GM19025 (cell line): ENCODE data around the gene CAMK2G.
"Not testable (repeated sequence)": the region's sequence is repeated elsewhere in the genome, so short reads cannot be mapped to it uniquely, and the experiment has no call there.

Experiments
- ATAC-seq: cut with Tn5 transposase; IDR thresholded peaks from one replicate; pipeline ENCODE4 v1.9.1; 2021; ENCODE audit warnings: mild to moderate bottlenecking, low read depth, moderate library complexity; ENCODE audit not compliant: unreplicated experiment

CAMK2G gene

DNA sequence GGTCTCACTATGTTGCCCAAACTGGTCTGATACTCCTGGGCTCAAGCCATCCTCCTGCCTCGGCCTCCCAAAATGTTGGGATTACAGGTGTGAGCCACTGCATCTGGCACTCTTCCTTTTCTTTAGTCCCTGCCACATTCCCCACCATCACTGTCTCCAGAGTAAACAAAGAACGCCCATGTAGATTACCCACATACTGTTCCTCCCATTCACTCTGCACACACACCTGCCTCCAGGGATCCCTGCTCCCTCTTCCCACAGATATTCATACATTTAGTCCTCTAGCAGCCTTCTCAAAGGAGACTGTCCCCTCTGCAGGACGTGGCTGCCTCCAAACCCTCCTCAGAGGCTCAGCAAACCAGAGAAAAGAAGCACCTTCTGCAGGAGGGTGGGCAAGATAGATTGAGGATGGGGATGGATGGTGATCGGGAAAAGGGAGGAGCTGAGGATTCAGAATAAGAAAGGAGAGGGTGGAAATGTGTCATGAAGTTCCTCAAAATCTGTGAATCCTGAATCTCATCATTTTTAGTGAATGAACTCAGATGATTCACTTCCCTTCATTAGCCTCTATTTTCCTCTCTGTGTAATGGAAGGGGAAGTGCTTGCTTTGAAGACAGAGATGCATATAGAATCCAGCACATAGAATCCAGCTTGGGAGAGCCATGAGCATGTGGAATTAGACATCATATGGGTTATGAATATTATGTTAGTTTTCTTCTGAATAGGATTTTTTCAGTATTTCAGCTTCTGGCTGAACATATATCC, 31.1 kb upstream of the CAMK2G start:
- no peak for ATAC-seq

DNA sequence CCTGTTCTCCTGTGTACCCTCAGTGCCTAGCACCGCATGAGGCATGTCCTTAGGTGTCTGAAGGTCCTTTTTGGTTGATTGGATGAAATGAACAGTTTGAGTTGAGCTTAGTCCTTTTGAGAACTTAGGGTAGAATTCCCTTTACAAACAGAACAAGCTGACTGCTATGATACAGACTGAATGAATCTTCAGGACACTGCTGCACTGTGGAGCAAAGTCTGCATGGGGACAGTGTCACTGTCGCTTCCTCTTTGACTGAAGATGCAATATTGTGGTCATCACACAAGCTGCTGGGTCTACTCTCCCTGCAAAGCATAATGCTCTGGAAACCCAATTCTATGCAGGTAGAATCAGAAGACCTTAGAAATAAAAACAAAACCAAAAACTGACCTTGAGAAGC, 28.0 kb upstream of the CAMK2G start:
- ATAC-seq = no peak

DNA sequence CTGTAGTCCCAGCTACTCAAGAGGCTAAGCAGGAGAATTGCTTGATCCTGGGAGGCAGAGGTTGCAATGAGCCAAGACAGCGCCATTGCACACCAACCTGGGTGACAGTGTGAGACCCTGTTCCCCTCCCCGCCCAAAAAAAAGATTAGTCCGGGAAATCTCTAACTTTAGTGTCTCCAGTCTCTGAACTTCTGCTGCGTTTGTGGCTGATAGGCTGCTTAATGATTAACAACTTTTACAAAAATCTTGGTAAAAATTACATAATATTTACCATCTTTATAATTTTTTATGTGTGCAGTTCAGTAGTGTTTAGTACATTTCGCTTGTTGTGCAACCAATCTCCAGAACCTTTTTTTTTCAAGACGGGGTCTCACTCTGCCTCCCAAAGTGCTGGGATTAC, 26.9 kb upstream of the CAMK2G start:
- no peak for ATAC-seq

DNA sequence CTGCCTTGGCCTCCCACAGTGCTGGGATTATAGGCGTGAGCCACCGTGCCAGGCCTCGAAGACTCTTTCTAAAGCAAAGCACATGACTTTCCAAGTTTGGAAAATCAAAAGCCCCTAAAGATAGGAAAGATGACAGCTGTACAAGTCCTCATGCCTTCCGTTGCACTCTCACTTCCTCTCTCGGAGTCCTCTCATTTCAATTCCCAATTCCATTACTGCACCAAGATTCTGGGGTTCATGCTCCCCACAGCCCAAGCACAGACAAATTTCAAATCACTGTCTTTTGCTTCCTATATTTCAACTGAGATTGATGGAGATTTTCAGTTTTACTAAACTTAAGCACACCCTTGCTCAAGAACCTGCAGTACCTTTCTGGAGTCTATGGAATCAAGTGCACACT, 25.7 kb upstream of the CAMK2G start:
- no peak for ATAC-seq

DNA sequence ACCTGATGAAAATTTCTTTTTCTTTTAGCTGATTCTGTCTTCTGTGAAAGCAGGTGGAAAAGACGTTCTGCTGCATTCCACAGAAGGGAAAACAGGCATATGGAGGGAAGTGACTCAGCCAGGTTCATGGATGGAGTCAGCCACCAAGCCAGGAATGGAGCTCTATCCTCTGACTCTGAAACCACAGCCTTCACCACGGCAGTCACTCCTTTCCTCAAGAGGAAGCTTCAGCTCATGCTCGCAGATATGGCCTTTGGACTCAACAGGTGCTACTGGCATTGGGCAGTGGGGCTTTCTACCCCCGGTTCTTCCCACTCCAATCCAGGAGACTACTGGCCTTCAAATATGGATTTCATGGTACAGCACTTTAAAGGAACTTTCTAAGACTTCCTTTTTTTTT, 25.1 kb upstream of the CAMK2G start:
- ATAC-seq = no peak

DNA sequence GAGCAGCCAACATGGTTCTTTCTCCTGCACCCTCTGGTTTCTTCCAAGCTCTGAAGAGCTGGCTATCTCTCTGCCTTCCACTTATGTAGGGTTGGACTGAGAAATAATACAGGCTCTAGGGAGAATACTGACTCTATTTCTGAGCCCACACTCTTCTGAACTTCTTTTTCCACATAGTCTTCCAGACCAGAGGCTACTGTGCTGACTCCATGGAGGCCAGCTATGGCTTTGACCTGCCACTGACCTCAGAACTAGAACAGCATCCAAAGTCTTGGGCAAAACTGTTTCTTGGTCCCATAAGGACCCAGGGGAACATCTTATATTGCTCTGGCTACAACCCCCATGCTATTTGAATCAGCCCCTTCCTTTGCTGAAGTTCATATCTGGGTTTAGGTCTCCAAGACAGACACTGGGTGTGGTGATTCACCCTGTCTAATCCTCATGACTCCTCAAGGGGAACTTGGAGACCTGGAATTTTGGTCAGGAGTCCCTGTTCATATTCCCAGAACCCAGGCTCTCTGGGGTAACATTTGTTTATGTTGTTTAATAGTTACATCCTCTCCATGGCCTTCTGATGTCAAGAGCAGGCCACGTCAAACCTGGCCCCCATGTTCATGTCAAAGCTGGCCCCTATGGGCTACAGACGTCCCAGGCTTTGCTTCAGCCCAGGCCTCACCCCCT, 24.5 kb upstream of the CAMK2G start:
- no peak for ATAC-seq

DNA sequence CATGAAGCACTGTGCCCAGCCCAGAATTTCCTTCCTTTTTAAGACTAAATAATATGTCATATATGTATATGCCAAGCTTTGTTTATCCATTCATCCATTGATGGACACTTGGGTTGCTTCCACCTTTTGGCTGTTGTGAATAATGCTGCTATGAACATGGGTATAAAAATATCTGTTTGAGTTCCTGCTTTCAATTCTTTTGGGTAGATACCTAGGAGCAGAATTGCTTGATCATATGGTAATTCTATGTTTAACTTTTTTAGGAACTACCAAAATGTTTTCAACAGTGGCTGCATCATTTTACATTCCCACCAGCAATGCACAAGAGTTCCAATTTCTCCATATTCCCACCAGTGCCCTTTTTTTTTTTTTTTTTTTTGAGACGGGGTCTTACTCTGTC, 23.3 kb upstream of the CAMK2G start:
- no peak for ATAC-seq

DNA sequence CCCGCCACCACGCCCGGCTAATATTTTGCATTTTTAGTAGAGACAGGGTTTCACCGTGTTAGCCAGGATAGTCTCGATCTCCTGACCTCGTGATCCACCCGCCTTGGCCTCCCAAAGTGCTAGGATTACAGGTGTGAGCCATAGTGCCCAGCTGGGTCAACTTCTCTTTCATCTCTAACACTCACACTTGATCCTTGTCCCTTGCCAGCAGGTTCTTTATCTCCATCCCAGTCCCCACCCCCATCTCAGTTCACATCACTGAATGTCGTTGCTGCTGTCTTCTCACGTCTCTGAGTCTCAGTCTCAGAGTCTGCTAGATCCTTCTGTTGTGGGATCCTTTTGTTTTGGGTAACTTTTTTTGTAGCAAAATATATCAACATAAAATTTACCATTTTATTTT, 21.0 kb upstream of the CAMK2G start:
- ATAC-seq = not testable (repeated sequence)

DNA sequence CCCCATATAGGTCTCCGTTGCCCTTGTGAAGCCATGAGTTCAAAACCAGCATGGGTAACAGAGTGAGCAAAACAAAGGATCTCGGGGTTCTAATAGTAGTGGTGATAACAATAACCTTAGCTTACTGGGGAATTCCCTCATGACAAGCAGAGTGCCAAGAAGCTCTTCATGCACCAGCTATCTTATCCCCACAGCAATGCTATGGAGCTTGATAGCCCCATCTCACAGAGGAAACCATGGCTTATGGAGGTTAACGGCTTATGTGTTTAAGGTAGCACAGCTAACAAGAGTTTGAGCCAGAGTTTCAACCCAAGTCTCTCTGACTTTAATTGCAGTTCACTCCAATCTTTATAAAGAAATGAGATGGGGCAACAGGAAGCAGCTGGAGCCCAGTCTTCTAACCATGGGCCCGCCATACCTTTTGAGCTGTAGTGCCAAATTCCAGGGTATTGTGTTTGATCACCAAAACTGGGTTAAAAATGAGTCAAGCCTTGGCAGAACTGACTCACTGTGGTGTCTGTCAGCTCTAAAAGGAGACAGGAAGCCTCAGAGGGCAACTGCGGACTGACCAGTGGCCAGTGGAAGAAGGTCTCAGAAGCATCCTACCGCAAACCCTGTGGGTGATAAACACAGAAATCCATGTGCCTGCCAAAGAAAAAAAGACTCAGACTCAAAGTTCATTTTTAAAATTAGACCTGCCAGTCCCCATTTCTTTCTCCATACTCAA, 20.1 kb upstream of the CAMK2G start:
- ATAC-seq = no peak

DNA sequence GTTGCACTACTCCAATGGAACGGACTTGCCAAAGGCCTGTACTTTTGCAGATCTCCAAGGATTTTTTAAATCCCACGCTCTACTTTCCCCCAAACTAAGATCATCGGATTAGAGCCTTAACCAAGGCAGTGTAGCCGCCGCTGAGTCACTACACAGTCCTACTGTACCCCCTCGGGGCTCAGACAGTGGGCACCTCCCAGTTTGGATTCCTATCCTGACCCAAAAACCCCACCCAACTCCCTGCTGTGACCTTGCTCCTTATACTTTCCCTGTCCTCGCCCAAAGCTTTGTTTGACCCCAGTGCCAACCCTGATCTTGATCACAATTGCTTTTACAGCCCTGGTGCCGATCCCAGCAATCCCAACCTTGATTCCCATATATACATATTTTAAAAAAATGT, 19.1 kb upstream of the CAMK2G start:
- no peak for ATAC-seq

DNA sequence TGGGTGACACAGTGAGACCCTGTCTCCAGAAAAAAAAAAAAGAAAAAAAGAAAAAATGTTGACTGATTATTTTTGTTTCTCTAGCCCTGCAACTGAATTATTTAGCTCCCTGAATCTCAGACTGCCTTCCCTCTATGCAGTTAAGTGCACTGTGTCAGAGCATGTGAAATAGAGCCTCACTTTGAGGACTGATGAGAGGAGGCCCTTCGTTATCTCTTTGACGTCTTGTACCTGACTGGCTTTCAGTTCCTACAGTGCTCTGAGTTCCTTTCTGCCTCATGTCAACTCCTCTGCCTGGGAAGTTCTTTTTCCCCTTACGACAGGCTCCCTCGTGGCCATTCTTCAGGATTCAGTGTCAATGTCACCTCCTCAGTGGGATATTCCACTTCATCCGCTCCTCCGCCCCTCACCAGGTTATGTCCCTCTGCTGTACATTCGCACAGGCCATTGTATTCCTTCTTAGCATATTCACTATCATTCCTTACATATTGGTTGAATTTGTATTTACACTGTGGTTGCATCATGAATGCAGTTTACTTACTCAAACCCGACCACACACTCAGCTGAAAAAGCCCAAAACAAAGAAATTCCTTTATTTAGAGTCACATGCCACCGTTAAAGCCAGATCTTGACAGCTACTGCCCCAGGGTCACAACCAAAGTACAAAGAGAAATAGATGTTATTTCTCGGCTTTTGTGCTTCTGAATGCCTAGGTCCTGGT, 18.1 kb upstream of the CAMK2G start:
- no peak for ATAC-seq

DNA sequence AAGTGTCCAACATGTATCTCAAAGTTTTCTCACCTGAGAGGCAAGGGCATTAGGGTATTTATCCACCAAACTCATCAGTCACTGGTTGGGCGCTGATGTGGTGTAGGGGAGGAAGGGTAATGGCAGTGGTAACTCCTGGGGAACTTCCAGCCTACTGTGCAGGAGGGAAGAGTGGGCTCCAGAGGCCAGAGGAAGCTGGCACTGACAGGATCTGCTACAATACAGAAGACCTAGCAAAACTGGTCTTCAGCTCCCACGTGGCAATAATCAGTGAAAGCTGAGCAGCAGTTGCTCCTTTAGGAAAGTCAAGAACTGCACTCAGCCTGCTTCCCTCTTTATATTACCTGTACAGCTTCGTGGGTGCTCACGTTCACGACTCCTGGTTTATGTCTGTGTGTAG, 17.2 kb upstream of the CAMK2G start:
- ATAC-seq = no peak

DNA sequence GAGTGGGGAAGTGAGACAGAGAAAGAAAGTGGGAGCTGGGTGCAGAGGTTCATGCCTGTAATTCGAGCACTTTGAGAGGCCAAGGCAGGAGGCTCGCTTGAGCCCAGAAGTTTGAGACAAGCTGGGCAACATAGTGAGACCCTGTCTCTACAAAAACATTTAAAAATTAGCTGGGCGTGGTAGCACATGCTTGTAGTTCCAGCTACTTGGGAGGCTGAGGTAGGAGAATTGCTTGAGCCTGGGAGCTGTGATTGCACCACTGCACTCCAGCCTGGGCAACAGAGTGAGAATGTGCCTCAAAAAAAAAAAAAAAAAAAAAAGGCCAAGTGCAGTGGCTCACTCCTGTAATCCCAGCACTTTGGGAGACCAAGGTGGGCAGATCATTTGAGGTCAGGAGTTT, 16.5 kb upstream of the CAMK2G start:
- not testable (repeated sequence) for ATAC-seq

DNA sequence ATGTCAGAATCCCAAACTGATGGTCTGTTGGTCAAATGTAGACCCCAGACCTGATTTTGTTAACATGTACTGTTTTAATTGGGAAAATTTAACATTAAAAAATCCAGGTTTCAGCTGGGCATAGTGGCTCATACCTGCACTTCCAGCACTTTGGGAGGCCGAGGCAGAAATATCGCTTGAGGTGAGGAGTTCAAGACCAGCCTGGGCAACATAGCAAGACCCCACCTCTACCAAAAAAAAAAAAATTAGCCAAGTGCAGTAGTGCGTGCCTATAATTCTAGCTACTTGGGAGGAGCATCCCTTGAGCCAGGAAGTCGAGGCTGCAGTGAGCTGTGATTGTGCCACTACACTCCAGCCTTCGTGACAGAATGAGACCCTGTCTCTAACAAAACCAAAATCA, 15.9 kb upstream of the CAMK2G start:
- no peak for ATAC-seq

DNA sequence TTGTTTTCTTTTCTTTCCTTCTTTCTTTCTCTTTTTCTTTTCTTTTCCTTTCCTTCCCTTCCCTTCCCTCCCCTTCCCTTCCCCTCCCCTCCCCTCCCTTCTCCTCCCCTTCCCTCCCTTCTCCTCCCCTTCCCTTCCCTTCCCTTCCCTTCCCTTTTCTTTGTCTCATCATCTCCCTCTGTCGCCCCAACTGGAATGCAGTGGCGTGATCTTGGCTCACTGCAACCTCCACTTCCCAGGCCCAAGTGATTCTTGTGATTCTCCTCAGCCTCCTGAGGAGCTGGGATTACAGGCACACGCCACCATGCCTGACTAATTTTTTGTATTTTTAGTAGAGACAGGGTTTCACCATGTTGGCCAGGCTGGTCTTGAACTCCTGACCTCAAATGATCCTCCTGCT, 15.1 kb upstream of the CAMK2G start:
- ATAC-seq = not testable (repeated sequence)

DNA sequence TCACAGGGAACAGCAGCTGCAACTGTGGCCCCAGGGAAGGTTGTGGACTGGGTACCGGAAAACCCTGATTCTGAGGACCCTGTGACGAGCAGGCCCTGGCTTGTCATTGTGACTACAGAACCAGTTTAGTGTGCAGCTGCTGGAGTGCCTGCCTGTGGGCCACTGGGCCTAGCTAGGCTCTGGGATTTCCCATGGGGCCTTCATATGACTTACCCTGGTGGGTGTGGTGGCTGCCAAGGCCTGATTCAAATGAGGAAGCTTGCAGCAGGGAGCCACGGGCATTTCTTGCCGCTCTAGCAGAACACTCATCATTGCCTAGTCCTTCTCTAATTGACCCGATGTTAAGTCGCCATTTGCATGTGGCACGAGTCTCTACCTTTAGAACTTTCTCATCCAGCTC, 14.7 kb upstream of the CAMK2G start:
- ATAC-seq = no peak

DNA sequence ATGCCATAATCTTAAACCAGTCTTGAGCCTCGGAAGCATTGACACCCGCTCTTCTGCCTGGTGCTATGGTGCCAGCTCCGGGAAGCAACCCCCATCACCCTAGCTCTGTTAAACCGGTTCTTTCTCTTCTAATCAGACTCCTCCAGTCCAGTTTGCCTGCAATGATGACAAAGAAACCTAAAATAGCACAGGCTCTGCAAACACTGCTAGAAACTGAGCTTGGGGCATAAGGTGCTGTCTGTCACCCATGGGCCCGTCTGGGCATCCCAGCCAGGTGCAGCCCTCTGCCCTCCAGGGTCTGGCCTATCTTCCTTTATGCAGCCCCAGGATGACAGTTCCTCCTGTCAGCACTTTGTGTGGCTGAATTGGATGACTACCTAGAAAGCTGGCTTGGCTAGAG, 14.2 kb upstream of the CAMK2G start:
- no peak for ATAC-seq

DNA sequence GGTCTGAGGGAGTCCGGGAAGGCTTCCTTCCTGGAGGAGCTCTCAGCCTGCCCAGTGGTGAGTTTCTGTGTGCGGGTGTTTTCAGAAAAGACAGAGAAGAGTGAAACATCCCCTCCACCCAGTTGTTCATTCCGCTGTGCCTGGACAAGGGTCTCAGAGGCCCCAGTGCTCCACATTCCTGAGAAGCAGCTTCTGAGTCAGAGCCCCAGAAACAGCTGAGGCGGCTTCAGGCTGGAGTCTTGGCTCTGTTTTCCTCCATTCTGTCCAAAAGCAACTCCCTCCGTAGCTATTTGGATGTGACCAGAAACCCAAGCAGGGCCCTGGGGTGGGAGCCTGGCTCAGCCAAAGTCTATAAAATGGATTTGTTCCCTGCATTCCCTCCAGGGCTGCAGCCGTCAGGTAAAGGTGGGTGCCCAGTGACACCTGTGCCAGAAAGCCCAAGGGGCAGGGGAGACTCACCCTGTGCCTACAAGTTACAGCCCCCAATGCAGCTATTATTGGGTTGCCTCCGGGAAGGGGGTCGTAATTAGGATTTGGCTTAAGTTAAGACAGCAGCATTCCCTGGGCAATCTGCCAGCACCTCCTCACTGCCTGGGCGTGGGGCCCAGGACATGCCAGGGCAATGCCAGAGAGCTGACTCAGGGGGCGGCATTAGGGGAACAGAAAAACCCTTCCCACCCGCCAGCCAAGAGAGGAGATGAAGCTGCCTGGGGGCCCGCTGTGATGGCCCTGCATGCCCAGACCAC, 13.1 kb upstream of the CAMK2G start:
- ATAC-seq = no peak

DNA sequence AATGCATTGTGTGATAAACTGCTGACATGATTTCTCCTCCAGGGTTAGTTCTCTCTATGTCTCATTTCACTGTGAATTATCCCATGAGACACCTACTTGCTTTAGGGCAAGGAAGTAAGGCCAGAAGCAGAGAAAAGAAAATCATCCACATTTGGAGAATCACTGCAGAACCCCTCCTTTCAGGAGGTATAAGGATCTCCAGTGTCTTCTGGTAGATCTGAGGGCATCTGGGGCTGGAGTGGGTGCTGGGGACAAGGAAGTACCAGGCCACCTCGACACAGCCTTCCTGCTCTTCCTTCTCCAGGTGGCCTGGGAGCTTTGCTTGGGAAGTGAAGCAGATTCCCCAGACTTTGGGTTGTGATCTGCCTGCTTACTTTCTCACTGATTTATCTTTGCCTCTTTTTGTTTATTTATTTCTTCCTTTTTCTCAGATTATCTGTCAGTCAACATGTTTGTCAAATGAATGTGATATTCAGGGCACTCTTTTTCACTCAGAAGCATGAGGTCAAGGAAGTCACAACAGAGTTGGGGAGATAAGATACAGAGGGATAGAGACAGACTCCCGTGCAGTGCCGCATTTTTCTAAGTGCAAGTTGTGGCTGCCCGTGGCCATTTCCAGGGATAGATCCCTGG, 12.4 kb upstream of the CAMK2G start:
- ATAC-seq = no peak

DNA sequence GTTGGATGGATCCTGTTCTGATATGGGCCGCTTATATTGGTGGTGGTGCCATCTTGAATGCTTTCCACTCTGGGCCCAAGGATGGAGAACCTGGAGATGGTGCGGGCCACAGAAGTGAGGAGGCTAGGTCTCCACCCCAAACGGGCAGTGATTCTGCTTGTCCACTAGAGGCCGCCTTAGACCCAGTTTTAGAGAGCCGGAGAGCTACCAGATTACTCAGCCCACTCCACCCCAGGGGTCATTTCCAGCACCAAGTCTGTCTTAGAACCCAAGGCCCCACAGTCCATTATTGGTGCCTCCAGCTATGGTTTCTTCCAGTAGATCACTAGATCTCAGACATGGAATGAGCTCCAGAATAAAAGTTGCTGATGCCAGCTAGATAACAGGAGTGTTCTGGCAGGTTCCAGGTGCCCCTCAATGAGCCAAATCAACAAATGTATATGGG, 11.8 kb upstream of the CAMK2G start:
- ATAC-seq = peak; percentile 68
